Glomerular endothelial cell (primary cell): ENCODE measurements around the gene GAS7. TPM values are rescaled to one million over a fixed set of nuclear protein-coding genes. Genes with fewer than 3 reads are reported as not detected.

Experiments used
- DNase-seq: peaks from one replicate; pipeline ENCODE4 v3.0.0-alpha.2; 2011; ENCODE audit warnings: low read depth, low spot score; ENCODE audit errors: extremely low read depth
- total RNA-seq: library from RNA; depleted of rRNA; stranded (reverse); fragments of >200 nt; gene quantifications from 2 replicates; pipeline ENCODE4 v1.2.3, GENCODE V29; 2015

GAS7 gene
- total RNA-seq, 1 donor from 2014 or later, result 1.2 TPM

DNA sequence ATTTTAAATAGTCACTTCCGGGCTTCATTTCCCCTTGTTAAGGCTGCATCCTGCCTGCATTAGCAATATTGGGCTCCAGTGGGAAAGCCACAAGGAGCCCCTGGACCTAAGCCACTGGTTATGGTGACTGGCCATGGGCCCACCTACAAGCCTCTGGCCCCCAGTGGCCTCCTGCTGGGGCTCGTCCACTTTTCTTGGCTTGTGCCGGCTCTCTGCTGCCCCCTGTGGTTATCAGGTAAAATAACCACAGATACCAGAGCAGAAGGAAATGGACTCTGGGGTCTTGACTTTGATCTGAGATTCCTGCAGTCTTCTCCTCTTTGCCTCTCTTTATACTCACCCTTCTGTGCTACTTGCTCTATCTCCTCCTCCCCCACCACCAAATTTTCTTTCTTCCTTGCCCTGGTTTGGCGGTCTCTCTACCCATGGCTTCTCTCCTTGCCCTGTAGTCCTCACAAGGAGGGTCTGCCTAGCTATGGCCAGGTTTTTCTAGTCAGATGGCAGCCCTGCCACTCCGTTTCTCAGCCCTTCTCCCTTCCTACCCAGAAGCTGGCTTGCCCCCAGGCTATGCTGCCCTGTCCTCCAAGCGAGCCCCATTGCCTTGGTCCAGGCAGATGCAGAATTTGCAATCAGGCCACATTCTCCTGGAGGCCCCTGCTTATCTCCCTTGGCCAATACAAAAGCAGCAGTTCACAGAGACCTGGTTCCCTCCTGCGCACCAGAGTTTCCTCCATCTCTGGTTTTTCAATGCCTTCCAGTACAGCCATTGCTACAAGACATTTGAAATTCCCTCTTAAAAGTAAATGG, 210.4 kb downstream of the GAS7 start:
- DNase-seq, result no peak

- no peak for DNase-seq
Measured at GRCh38 chr17:9986754-9987382, 211.5 kb downstream of the GAS7 start.

DNA sequence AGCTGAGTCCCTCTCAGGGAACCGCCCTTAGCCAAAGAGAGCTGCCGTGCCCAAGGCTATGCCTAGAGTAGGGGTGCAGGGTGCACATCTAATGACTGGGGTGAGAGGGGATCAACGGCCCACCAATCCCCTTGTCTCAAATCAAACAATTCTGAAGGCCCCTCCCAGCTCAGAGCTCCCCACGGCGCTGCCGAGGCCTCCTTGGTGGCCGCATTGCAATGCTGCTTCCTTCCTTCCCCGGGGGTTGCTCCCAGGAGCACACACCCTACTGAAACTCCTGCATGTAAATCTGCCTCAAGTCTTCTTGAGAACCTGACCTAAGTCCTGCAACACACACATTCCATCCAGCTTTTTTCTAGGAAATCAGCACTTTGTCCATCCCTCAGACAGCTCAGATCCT, 212.8 kb downstream of the GAS7 start:
- DNase-seq, result no peak

DNA sequence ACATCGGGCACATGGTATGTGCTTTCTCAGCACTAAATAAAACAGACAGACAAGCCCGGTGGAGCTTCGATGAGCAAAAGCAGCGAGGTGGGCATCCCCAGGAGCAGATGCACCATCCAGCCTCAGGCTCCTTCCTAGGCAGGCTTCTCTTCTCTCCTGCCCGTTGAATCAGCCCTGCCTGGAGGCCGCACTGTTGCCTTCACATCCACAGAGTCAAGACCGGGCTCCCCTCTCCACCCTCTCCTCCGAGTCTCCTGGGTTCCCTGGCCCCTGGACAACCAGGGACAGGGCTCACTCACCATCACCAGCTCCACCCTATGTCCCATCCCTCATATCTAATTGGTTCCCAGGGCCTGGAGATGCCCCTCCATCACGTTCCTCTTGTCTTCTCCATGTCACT, 213.6 kb downstream of the GAS7 start:
- DNase-seq, result no peak

GRCh38 chr17:9982159-9982558, 216.2 kb downstream of the GAS7 start:
- DNase-seq, result no peak

DNA sequence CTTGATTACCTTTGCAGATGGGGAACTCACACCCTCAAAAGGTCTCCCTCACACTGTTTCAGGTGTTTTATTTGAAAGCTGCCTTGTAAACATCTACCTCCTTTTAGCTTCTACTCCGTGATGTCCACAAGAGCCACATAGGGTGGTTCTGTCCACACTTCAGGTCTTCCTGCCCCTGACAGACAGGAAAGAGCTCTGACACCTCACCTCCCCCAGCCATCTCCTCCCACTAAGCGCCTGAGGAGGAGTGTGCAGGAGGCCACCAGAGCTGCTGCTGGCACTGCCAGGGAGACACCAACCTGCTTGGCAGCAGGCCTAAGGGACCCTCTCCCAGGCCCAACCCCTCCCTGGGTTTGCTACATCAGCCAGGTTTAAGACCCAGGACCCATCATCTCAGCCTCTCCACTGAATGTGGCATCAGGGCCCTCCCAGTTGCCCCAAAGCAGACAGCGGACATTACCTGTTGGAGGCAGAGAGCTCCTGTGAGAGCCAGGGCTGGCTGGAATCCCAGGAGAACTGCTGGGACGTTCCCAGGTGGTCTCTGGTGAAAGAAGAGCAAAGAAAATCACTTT, 217.0 kb downstream of the GAS7 start:
- DNase-seq, result no peak

DNA sequence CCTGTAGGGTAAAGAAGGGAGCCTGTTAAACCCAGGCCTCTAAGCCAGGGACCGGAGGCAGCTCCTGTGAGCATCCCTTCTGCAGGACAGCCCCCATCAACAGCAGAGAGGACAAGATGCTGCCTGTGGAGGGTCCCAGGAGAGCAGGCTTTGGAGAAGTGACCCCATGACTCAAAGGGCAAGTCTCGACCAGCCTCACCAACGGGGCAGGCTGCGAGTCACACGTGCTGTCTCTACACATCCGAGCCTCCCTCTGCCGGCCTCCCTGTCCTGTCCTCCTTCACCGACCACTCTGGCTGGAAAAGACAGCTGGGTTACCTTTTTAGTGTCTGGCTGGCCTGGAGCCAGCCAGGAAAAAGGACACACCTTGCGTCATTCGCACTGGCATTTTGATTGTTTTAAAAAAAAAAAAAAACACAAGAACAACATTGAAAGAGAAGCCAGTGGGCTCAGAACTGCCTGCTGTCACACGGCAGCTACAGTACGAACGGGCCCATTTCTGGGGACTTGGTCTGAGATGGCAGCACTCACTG, 218.9 kb downstream of the GAS7 start:
- no peak for DNase-seq

GRCh38 chr17:9977180-9977575, 221.2 kb downstream of the GAS7 start:
- no peak for DNase-seq

DNA sequence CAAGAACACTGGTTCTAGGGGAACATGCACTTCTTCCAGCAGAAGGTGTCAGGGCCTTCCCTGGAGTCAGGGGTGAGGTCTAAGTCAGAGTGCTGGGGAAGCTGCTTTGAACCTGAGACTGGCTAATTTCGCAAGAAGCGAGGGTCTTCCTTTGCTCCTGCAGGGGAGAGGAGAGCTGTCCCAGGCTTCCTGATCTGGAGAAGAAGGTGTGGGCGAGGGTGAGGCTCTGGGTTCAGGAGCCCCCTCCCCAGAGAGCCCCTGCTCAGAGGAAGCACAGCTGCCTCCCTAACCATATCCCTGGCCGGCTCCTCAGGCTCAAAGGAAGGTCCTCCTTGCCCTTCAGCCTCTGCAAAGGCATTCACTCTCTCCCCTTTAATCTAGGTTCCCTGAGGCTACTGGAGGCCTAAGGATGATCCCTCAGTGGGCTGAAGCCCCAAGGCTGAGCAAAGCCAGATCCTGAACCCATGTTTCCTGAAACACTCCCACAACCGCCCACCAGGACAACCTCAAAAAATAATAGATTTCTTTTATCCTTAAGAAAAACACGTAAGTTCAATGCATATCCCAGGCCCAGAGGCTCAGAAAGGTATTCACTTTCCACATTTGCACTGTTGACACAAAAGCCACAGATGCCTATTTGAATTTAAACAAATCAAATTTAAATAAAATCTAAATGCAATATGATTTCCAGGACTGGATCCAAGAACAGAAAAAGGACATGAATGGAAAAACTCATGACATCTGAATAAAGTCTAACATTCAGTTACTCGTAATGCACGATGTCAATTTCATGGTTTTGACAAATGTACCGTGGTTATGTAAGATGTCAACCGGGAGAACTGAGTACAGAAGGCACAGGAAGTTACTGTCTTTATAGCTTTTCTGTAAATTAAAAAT, 221.9 kb downstream of the GAS7 start:
- DNase-seq, result no peak

DNA sequence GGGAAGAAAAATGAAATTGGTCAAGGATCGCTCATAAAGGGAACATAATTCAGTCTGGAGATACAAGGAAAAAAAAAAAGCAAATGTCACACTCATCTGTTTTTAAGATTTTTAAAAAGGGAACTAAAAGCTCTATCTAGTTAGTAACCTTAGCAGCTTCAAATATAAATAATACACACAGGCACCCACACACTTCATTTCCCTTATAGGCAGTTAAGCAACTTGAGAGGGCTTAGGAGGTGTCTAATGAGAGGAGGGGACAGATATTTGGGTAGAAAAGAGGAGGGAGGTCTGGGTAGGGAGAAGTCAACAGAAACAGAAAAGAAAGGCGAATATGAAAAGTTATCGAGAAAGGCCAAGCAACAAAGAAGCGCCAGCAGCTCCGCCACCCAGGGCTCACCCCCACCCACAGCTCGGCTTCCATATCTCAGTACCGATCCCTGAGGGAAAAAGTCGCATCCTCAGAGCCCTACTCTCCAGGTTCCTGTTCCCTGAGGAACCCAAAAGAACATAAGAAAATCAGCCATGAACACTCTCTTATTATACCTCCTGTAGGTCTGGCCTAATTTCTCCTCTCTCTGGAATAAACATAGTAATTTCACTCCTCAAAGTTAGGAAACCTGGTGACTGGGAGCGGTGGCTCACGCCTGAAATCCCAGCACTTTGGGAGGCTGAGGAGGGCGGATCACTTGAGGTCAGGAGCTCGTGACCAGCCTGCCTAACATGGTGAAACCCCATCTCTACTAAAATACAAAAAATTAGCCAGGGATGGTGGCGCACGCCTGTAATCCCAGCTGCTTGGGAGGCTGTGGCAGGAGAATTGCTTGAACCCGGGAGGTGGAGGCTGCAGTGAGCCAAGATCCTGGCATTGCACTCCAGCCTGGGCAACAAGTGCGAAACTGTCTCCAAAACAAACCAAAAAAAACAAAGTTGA, 223.7 kb downstream of the GAS7 start:
- no peak for DNase-seq

GRCh38 chr17:9973669-9974447, 224.5 kb downstream of the GAS7 start:
- DNase-seq, result no peak

GRCh38 chr17:9971991-9972390, 226.4 kb downstream of the GAS7 start:
- DNase-seq, result no peak

- no peak for DNase-seq
Measured at GRCh38 chr17:9969301-9969935, 229.0 kb downstream of the GAS7 start.

DNA sequence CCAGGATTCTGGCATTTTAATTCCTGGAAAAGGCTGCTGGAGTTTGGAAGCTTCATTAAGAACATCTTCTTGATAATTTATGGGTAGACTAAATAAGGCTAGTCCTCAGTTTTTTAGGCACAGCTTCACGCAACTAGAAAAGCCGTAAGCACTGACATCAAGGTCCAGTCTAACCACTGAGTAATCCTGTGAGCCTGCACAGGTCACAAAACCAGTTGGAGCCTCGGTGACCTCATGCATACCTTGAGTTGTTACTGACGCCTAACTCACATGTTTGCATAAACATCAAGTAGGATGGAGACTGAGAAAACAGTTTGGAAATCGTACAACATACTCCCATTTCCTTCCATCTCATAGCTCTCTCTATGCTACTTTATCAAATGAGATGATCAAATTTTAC, 229.5 kb downstream of the GAS7 start:
- DNase-seq, result no peak

GRCh38 chr17:9968008-9968407, 230.4 kb downstream of the GAS7 start:
- DNase-seq, result no peak

GRCh38 chr17:9959377-9959981, 238.9 kb downstream of the GAS7 start:
- no peak for DNase-seq

GRCh38 chr17:9958586-9959281, 239.7 kb downstream of the GAS7 start:
- DNase-seq, result no peak

GRCh38 chr17:9957244-9957643, 241.2 kb downstream of the GAS7 start:
- no peak for DNase-seq
